HG03025 (cell line): ENCODE results near the gene PODXL.

ENCODE experiments used
- ATAC-seq: cut with Tn5 transposase; IDR thresholded peaks from one replicate; pipeline ENCODE4 v1.9.1; 2021; ENCODE audit warnings: mild to moderate bottlenecking, moderate library complexity; ENCODE audit not compliant: unreplicated experiment, low FRiP score

The PODXL gene

DNA sequence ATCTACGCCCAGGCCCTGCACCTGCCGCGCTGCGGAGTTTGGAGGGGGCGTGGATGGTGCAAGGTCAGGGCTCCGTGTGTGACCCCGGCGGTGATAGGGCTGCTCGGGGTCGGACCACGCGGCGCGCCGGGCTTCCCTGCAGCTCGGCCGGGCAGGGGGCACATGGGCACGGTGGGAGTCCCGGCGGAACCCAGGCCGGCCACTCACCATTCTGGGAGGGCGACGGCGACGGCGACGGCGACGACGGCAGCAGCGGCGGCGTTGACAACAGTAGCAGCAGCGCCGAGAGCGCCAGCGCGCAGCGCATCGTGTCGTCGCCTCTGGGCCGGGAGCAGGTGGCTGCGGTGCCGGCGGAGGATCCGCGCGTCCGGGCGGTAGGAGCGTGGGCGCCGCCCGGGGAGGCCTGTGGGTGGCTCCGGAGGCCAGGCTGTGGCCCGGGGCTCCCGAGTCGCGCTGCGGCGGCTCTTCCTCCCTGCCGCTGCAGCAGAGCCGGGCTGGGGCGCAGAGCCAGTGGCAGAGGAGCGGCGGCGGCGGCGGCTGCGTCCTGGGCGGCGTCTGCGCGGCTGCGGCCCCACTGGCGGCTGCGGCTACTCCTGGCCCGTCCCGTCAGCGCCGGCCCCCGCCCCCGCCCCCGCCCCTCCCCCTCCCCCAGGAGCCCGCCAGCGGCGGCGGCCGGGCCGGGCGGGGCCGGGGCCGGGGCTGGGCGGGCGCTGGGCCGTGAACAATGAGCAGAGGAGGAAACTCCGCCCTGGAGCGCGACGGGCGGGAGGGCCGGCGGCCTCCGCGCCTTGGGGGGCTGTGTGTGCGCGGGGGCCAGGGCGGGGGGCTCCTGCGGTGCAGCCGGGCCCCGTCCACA, at the start of gene PODXL:
Gene PODXL, minus strand, starts transcription at position 576 of the 856 bp plus-strand sequence. Its CDS starts 269 bp downstream, at position 307.
- peak; percentile 73 for ATAC-seq

DNA sequence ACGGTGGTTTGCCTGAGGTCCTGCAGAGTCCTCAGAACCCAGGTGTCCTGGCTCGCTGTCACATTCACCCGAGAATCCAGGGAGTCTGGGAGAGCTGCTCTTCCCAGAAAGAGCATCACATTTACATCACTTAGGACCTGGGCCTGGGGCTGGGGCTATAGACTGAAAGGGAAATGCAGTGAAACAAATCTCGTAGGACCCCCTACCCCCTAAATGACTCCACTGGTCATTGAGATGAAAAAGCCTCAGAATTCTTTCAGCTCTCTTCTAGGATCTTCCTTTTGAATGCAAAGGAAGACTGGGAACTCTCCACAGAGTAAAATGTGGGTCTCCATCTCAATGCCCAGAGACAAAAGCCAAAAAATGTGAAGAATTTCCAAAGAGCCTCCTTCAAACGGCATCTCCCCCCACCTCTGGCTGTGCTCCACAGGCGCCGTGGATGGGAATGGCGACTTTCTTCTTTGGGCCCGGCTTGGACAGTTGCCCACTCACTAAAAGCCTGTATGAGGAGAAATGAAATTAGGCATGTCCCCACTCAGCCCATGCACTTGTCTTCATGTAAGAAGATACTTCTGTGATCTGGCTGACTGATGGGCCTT, 49.0 kb upstream of the PODXL start:
- no peak for ATAC-seq

DNA sequence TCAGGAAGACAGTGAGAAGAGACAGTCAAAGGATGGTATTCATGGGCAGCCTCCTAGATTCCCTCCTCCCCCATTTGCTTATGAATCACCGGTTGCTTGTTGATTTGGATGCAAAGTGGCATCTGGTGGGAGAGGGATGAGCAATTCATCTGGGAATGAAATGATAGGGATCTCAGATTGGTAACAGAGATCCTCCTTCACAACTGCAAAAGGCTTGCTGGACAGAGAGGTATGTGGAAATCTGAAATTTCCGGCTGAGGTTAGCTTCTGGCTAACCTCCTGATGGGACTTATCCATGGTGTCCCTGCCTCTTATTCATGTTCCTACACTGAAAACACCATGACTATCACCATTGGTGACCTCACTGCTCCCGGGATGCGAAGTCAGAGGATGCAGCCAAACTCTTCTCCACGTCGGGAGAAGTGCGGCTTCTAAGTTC, 48.4 kb upstream of the PODXL start:
- no peak for ATAC-seq

DNA sequence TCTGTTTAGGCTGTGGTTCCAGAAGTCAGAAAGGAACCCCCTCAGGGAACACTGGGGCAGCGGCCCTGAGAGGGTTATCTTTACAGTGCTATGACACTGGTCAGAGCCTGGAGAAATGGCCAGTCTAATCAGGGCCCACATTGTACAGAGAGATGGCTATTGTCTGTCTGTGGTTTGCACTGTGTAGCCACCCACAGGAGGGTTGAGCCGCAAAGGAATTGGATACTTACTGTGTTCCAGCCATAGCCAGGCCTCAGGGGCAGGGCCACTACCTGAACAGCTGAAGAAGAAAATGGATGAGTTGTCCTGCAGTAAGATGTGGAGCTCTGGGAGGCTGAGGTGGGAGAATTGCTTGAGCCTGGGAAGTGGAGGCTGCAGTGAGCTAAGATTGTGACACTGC, 47.5 kb upstream of the PODXL start:
- no peak for ATAC-seq

DNA sequence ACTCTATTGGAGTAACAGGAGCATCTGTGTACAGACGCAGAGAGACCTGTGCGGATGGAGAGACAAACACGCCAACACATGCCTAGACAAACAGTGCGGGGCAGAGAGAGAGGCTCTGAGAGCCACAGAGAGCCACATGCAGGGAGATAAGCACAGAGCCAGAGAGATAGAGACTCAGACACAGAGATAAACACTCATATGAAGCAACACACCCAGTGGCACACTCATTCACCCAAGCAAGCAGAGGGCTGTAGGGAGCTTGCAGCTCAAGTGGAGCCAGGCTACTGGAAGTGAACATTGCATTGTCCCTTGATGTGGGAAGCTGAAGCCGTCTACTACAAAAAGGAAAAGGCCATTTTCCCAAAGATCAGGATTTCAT, 46.6 kb upstream of the PODXL start:
- ATAC-seq = no peak

DNA sequence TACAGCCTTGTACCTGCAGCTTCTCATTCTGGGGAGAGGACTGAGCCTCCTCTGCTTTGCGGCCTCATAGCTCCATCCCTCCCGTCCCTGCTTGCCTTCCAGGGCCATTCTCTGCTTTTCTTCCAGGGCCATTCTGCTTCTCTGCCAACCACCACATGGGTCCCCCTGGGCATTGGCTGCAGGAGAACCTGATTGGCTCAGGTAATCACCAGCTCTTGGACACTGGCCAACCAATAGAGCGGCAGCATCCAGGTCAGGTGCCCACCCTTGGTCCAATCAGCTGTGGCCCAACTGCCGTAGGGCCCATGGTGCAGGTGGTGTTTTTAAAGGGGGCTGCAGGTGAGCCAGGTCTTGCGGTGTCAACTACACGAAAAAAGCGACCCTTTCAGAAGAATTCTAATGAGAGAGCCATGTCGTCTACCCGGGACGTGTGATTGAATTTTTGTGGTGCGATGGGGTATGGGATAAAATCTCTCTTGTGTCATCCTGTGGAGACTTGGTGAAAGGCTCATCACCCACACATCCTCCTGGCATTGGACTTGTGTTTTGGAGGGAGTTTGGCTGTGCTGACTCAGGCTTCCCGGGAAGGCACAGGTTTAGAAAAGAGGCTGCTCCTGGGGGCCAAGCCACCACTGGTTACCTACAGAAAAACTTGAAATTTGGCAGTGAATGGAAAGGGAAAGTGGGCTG, 46.0 kb upstream of the PODXL start:
- ATAC-seq = no peak

DNA sequence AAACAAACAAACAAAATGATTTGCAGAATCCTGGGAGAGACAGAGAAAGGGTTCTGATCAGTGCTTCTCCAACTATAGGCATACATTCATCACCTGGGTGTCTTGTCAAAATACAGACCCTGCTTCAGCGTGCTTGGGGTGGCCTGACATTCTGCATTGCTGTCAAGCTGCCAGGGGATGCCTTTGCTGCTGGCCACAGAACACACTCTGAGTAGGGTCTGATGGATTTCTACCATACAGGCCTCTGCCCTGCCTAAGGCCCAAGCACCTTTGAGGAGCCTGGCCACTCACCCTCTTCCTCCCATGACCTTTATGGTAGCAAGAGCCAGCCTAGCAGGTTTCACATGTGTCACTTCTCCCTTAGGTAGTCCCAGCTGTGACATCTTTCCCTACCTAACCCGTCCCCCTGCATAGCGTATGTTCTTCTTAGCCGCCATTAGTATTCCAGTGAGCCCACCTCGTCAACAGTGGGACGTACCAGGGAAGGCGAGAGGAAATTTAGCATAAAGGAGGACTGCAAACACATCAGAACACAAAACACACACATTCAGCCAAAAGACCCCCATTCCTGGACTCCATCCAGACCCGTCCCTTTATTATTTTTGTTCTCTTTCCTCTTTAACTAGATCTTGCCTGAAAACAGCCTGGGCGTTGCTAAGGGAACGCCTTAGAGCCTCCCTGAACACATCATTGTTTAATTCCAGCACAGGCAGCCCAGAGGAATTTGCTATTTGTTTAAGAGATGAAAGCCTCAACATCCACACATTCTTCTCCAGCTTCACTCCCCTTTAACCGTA, 43.9 kb upstream of the PODXL start:
- no peak for ATAC-seq

DNA sequence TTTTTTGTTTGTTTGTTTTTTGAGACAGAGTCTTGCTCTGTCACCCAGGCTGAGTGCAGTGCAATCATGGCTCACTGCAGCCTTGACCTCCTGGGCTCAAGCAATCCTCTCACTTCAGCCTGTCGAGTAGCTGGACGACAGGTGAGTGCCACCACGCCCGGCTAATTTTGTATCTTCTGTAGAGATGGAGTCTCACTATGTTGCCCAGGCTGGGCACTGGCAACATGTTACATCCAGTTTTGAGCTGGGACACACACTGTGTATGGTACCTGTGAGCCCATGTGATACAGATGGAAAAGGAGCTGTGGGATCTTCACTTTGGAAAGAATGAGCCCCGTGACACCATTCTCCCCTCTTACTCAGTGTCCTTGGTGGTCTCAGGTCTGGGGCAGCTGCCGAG, 40.4 kb upstream of the PODXL start:
- no peak for ATAC-seq

DNA sequence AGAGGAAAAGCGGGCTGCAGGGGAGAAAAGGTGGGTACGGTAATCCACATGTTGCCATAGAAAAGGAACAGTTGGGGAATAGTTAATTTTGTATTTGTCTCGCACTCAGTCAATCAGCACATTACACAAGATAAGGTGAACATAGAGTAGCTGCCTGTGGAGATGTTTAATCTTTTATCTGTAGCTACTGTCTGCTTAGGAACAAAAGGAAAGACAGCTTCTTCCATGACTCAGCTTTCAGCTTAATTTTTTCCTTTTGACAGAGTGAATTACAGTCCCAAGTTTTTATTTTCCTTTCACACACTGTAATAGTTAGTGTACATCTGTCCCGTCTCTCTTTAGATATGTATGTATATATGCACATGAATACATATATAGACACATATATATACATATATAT, 39.3 kb upstream of the PODXL start:
- ATAC-seq = no peak

DNA sequence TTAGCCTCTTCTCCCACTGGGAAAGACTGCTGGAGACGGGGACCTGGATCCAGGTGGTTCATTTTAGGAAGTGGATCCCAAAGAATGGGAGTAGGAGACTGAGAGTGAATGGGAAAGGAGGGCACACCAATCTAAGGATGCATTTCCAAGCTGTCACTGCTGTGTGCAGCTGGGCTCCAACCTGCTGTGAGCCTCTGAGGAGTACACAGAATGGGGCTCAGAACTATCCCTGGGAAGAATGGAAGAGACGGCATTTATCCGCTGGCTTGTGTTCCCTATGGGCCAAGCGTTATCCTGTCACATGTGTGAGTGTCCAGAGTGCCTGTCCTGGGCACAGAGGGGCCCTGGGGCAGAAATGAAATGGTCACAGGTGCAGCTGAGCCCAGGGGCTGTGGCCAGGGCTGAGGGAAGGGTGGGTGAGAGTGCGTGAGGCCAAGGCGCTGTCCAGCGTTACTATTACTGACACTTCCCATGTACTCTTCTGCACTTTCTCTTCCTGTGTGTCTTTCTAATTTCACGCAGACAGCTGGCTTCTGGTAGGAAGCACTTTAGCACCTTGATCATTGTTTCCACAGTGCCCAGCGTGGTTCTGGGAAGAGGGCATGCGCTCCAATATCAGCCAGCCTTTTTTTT, 35.4 kb upstream of the PODXL start:
- no peak for ATAC-seq

DNA sequence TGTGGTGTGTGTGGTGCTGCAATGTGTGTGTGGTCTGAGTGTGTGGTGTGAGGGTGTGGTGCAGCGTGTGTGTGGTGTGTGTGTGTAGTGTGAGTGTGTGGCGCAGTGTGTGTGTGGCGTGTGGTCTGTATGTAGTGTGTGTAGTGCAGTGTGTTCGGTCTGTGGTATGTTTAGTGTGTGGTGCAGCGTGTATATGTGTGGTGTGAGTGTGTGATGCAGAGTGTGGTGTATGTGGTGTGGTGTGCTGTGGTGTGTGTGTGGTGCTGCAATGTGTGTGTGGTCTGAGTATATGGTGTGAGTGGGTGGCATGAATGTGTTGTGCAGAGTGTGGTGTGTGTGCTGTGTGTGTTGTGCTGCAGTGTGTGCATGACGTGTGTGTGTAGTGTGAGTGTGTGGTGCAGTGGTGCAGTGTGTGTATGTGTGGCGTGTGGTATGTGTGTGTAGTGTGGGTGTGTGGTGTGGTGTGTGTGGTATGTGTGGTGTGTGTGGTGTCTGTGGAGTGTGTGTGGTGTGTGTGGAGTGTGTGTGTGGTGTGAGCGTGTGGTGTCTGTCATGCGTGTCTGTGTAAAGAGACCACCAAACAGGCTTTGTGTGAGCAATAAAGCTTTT, 31.0 kb upstream of the PODXL start:
- ATAC-seq = no peak

DNA sequence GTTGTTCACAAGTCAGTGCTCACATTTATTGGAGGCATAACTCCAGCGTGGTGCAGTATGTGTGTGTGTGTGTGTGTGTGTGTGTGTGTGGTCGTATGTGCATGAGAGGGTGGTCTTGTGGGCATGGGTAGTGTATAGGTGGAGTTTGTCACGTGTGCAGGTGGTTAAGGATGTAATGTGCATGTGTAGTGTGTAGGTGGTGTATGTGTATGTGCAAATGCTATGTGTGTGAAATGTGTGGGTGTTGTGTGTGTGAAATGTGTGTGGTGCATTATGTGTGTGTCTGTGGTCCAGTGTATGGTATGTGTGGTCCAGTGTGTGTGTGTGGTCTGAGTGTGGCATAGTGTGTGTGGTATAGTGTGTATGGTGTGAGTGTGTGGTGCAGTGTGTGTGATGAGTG, 30.3 kb upstream of the PODXL start:
- ATAC-seq = no peak

DNA sequence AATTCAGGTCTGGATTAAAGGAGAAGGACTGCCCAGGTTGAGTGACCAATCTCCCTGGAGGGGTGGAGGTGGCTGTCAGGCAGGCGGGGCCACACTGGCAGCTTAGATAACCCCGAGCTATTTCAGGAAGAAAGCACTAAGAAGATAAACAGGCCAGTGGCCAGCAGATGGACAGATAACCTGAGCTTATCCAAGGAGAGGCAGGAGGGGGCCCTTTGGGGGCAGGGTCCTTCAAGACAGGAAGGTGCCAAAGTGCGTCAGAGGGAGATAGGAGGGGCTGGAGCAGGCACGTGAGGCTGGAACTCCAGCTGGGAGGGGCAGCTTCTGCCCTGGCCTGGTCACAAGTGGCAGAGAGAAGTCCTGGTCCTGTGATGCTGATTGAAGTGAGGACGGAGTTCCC, 29.8 kb upstream of the PODXL start:
- ATAC-seq = no peak

DNA sequence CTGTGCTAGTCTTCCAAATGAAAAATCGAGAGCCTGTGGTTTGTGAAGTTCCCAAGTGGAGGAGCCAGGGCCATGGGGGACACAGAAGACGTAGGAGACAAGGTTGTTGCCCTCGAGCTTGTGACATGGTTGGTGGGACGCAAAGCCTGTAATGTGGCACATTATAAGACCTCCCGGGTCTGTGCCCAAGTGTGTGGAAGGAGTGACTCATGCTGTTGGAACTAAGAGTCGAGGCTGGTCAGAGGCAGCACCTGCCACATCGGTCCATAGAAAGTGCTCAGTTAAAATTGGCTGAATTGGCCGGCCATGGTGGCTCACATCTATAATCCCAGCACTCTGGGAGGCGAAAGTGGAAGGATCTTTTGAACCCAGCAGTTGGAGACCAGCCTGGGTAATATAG, 27.0 kb upstream of the PODXL start:
- ATAC-seq = no peak

DNA sequence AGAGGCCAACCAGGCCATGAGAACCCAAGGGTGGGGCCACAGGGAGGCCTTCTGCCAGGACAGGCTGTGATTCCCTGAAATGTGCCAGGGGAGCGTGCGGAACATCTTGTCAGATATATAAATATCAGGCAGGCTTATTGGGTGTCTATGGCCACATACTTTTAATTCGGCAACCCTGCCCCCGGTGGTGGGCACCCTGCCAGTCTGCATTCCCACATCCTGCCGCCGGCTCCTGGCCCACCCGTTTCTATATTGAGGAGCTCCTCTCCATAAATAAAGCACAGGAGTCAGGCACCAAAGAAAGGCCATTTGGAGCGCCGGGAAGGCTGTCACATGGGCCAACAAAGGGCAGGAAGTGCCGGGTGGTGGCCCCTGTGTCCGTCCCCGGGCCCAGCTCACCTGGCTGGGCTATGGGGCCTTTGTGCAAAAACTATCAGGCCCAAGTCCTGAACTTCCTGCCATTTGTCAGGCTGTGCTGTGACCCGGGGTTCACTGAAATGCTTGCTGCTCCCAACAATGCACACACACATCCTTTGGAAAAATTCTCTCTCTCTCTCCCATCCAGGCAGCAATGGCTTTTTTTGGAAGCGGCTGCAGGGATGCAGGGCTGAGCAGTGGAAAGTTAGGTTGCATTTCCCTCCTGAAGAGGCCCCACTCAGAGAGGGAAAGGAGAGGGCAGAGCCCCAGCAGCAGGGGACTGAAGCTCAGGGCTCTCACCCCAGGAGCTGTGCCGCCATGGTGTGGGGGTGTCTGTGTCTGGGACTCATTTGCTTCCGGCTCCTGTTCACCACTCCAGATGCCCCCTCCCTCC, 25.0 kb upstream of the PODXL start:
- ATAC-seq = no peak

DNA sequence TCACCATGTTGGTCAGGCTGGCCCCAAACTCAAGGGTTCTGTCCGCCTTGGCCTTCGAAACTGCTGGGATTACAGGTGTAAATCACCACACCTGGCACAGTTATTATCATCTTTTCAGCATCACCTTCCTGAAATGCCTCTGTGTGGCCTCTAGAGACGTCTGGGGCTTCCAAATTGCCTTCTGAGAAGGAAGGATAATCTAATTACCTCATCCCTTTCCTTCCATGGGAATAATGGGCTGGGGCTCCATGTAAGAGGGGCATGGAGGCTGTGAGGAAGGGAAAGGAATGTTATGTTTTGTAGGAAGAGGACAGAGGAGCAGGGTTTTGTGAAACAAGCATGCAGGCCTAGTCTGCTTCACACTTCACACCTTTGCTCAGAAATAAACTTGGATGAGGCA, 22.2 kb upstream of the PODXL start:
- no peak for ATAC-seq

DNA sequence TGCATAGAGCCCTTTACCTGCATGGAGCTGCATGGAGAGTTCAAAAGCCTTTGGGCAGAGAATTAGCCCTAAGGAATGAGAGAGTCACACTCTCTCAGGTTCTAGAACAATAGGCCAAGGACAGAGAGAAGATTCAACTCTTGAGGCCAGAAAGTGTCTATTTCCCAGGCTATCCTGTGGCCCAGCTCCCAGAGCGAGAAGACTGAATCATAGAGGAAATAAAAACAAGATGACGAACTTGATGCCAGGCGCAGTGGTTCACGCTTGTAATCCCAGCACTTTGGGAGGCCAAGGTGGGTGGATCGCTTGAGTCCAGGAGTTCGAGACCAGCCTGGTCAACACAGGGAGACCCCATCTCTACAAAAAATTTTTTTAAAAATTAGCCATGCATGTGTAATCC, 18.3 kb upstream of the PODXL start:
- no peak for ATAC-seq

DNA sequence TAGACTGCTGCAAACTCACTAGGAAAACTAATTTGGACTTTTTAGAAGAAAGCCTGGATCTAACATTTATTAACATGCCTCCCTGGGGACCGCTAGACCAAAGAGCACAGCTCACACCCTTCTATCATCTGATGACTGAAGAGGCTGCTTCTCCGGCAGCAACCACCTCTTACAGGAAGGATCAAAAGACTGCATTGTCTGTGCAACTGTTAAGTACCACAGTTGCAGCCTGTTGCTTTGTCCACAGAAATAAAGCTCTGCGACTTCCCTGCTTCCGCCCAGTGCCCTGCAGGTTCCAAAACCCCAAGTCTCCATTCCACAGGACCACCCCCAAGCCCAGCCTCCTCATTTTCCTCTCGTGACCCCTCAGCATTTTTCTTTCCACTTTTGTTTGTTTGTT, 14.0 kb upstream of the PODXL start:
- ATAC-seq = no peak

DNA sequence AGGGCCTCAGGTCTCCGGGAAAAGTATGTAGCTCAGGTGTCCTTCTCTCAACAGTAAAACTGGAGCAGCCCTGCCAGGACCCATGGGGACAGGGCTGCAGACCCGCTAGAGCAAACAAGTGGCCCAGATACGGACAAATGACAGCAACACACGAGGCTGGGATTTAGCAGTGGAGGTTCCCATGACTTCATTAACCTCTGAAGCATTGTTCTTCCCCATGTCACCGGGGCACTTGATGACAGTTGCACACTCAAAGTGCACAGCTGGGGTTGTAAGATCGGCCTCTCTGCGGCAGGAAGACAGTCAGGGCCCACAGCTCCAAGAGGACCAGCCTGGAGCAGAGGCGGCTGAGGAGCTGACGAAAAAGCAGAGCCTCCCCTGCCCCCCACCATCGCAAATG, 12.5 kb upstream of the PODXL start:
- ATAC-seq = no peak
